Stomach (tissue), 4 donors: ENCODE measurements around the gene KRAS.

ENCODE experiments used
- POLR2A ChIP-seq, 4 donors: fragments of 450-650 bp; IDR thresholded peaks; one replicate each; pipeline ENCODE4 v1.6.1; 2016; ENCODE audit warnings: antibody characterized with exemption in 4 of 4, control low read depth in 2 of 4, mild to moderate bottlenecking in 1 of 4, moderate library complexity in 1 of 4
- TF ChIP-seq, protein P1 (sequence below), 7 experiments: fragments of 450-650 bp in 4 of 7; fragments of 200-600 bp in 3 of 7; sonication (generic) in 3 of 7; IDR thresholded peaks; one replicate each; pipeline ENCODE4 v1.5.1; 2016 to 2019; ENCODE audit warnings: antibody characterized with exemption in 7 of 7, control low read depth in 2 of 7, mild to moderate bottlenecking in 1 of 7

DNA sequence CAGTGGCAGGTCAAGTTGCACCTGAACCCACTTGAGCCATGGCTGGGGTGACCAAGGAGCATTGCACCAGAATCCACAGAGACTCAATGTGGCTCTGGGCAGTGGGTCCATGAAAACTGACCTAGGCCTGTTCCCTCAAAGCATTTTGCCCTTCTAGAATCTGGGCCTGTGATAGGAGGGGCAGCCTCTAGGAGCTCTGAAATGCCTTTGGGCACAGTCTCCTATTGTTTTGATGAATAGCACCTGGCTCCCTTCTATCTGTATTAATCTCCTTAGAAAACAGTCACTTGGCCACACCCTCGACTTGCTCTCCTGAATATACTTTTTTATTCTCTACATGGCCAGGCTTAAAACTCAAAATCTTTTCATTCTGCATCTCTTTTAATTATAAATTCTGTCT is 14.1 kb upstream of the KRAS start:
- TF ChIP-seq, protein P1, sequence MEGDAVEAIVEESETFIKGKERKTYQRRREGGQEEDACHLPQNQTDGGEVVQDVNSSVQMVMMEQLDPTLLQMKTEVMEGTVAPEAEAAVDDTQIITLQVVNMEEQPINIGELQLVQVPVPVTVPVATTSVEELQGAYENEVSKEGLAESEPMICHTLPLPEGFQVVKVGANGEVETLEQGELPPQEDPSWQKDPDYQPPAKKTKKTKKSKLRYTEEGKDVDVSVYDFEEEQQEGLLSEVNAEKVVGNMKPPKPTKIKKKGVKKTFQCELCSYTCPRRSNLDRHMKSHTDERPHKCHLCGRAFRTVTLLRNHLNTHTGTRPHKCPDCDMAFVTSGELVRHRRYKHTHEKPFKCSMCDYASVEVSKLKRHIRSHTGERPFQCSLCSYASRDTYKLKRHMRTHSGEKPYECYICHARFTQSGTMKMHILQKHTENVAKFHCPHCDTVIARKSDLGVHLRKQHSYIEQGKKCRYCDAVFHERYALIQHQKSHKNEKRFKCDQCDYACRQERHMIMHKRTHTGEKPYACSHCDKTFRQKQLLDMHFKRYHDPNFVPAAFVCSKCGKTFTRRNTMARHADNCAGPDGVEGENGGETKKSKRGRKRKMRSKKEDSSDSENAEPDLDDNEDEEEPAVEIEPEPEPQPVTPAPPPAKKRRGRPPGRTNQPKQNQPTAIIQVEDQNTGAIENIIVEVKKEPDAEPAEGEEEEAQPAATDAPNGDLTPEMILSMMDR (IDR thresholded peaks at IDR 0.05) = no peak
- no peak for TF ChIP-seq POLR2A (IDR thresholded peaks at IDR 0.05)
